Measurements from ENCODE around the gene MAGEA12. TPM values are rescaled to one million over a fixed set of nuclear protein-coding genes. Genes with fewer than 3 reads are reported as not detected.

MAGEA12 gene
- total and polyA plus RNA-seq, 10 of the 15 experiments (the other 5 are each of a cell fraction or from before 2014, with no cell fraction given): 1.3 TPM; not detected in 9

GRCh38 chrX:152735101-152735500 is 1.5 kb downstream of the MAGEA12 start:
- intact Hi-C loops (cut with micrococcal nuclease; ENCODE audit: unreplicated experiment): no loop called here
- DNase-seq (ENCODE audit: low read depth, low spot score) (no peak), ATAC-seq (no peak), FAIRE-seq (no peak)
- Histone ChIP-seq H3K36me3 (ENCODE audit: control insufficient read depth in 2 of 2, insufficient read depth in 2 of 2, low read length in 1 of 2) (no peaks in the 10 kb centered on the region), H3K9me3 (replicated peaks; ENCODE audit: control insufficient read depth, insufficient read depth, low read length) (no peaks in the 10 kb centered on the region), H3K4me3 (no peak overlapping the region), H3K27ac (ENCODE audit: control insufficient read depth, insufficient read depth) (no peak overlapping the region), H4K20me1 (ENCODE audit: control insufficient read depth, insufficient read depth) (no peaks in the 10 kb centered on the region), H3K4me2 (ENCODE audit: control insufficient read depth, insufficient read depth) (no peak overlapping the region), H2AFZ (ENCODE audit: control insufficient read depth, low read depth, low read length) (no peak overlapping the region), H3K27me3 (replicated peaks in 1 of 2; ENCODE audit: control insufficient read depth in 2 of 2, insufficient read depth in 2 of 2, low read length in 1 of 2) (no peaks in the 10 kb centered on the region), H3K79me2 (ENCODE audit: control insufficient read depth, insufficient read depth, low read length) (no peaks in the 10 kb centered on the region), H3K4me1 (ENCODE audit: control insufficient read depth, insufficient read depth, low read length) (no peaks in the 10 kb centered on the region), H3K9ac (ENCODE audit: control insufficient read depth, insufficient read depth, low read length) (no peak overlapping the region)
- POLR2A ChIA-PET: no interaction called here
- RAD21 ChIA-PET (ENCODE audit: unreplicated experiment): no interaction called here
- WGBS (ENCODE audit: insufficient coverage, insufficient replicate concordance, low lambda C conversion rate, missing lambda C conversion rate): 5% methylated on average over 2 of the region's 2 CpGs
- in situ Hi-C loops (cut with MboI): no loop called here
- CTCF ChIA-PET: no interaction called here
- SMC1A ChIA-PET (ENCODE audit: uncharacterized antibody, unreplicated experiment): no interaction called here
- BruUV-seq (replicated peaks): no TSS peak
- TF ChIP-seq BMI1 (IDR thresholded peaks at IDR 0.05; ENCODE audit: borderline replicate concordance): no peak
- TF ChIP-seq CTCF (IDR thresholded peaks at IDR 0.05 in 2 of 3, conservative IDR thresholded peaks at IDR 0.05 in 1 of 3; ENCODE audit: control insufficient read depth in 2 of 3, extremely low read depth in 1 of 3, insufficient read depth in 1 of 3, low read depth in 3 of 3, low read length in 3 of 3): no peak
- TF ChIP-seq ZBTB33 (IDR thresholded peaks at IDR 0.05): no peak
- TF ChIP-seq HCFC1 (IDR thresholded peaks at IDR 0.05; ENCODE audit: low read length): no peak
- TF ChIP-seq NR2C1 (IDR thresholded peaks at IDR 0.05): no peak
- TF ChIP-seq SREBF2 (IDR thresholded peaks at IDR 0.05; ENCODE audit: low read length): no peak
- TF ChIP-seq SUPT20H (IDR thresholded peaks at IDR 0.05; ENCODE audit: borderline replicate concordance, control insufficient read depth, low read depth, low read length): no peak
- no peak for TF ChIP-seq HDGF (IDR thresholded peaks at IDR 0.05)
- TF ChIP-seq POLR2AphosphoS2 (IDR thresholded peaks at IDR 0.05; ENCODE audit: low read depth, low read length): no peak
- TF ChIP-seq BCLAF1 (IDR thresholded peaks at IDR 0.05): no peak
- no peak for TF ChIP-seq PAX8 (IDR thresholded peaks at IDR 0.05)
- no peak for TF ChIP-seq KLF5 (IDR thresholded peaks at IDR 0.05; ENCODE audit: partially characterized antibody)
- no peak for TF ChIP-seq IKZF2 (IDR thresholded peaks at IDR 0.05)
- TF ChIP-seq CEBPB (IDR thresholded peaks at IDR 0.05; ENCODE audit: borderline replicate concordance in 1 of 2, low read depth in 2 of 2, low read length in 2 of 2): no peak
- TF ChIP-seq RELB (IDR thresholded peaks at IDR 0.05; ENCODE audit: low read depth): no peak
- no peak for TF ChIP-seq PKNOX1 (IDR thresholded peaks at IDR 0.05)
- TF ChIP-seq SREBF1 (IDR thresholded peaks at IDR 0.05; ENCODE audit: low read length): no peak
